AG10803 (cell line): Measurements from ENCODE around the gene ZFP64.

Experiments
- DNase-seq: peaks from one replicate; pipeline ENCODE4 v3.0.0; 2010; ENCODE audit warnings: low read depth
- H3K4me3 ChIP-seq: 2 replicates; pipeline ENCODE4 v1.5.1; 2011; ENCODE audit warnings: mild to moderate bottlenecking, low read length, control low read depth
- CTCF ChIP-seq: conservative IDR thresholded peaks from 2 replicates; pipeline ENCODE4 v1.5.1; 2011; ENCODE audit warnings: mild to moderate bottlenecking, low read length, control low read depth, inconsistent platforms

ZFP64 gene

GRCh38 chr20:52154575-52154974 lies 37.0 kb downstream of the ZFP64 start:
- no peak overlapping the region for H3K4me3 ChIP-seq
- no peak for TF ChIP-seq CTCF
- no peak for DNase-seq

GRCh38 chr20:52153896-52154295 lies 37.7 kb downstream of the ZFP64 start:
- no peak for TF ChIP-seq CTCF

GRCh38 chr20:52152921-52153320 lies 38.7 kb downstream of the ZFP64 start:
- no peak for TF ChIP-seq CTCF
- no peak for DNase-seq
- no peak overlapping the region for H3K4me3 ChIP-seq

More at GRCh38 chr20:52153896-52154295, 37.7 kb downstream of the ZFP64 start:
- no peak overlapping the region for H3K4me3 ChIP-seq
- DNase-seq = no peak

- DNase-seq = no peak
- no peak for TF ChIP-seq CTCF
- no peak overlapping the region for H3K4me3 ChIP-seq
Measured at GRCh38 chr20:52152416-52152815, 39.2 kb downstream of the ZFP64 start.

- H3K4me3 ChIP-seq = no peak overlapping the region
- DNase-seq = peak; percentile 42
- peak; percentile 95 for TF ChIP-seq CTCF
Measured at GRCh38 chr20:52150440-52151258, 40.9 kb downstream of the ZFP64 start.

- H3K4me3 ChIP-seq = no peak overlapping the region
- no peak for DNase-seq
- no peak for TF ChIP-seq CTCF
Measured at GRCh38 chr20:52145587-52145986, 46.0 kb downstream of the ZFP64 start.

- no peak overlapping the region for H3K4me3 ChIP-seq
- DNase-seq = no peak
- TF ChIP-seq CTCF = no peak
Measured at GRCh38 chr20:52143277-52143676, 48.3 kb downstream of the ZFP64 start.
